SK-N-MC (cell line): ENCODE measurements around the gene GNG11.

Experiments
- EZH2 ChIP-seq: fragments of 200-600 bp; sonication (generic); IDR thresholded peaks from one replicate; pipeline ENCODE4 v1.6.1; 2017; ENCODE audit warnings: antibody characterized with exemption
- POLR2AphosphoS5 ChIP-seq: IDR thresholded peaks from 2 replicates; pipeline ENCODE4 v1.6.1; 2012; ENCODE audit warnings: mild to moderate bottlenecking, low read depth, low read length, borderline replicate concordance

- TF ChIP-seq POLR2AphosphoS5 (no peak), EZH2 (no peak)
Measured at GRCh38 chr7:93906267-93906666, 15.3 kb upstream of the GNG11 start, which contains the start of gene GNGT1.
